ENCODE data around the gene P3R3URF.

P3R3URF gene

GRCh38 chr1:46184920-46185658 lies 8.8 kb upstream of the P3R3URF start:
- H3K9ac ChIP-seq (ENCODE audit: low read length): no peak overlapping the region
- H2AFZ ChIP-seq (ENCODE audit: low read depth, low read length, severe bottlenecking): no peak overlapping the region
- H3K4me3 ChIP-seq (ENCODE audit: insufficient read depth, low read length, poor library complexity, severe bottlenecking): no peak overlapping the region
- no peaks in the 10 kb centered on the region for H3K9me3 ChIP-seq (ENCODE audit: insufficient read depth, low read length)
- TF ChIP-seq CTCF (IDR thresholded peaks at IDR 0.05; ENCODE audit: insufficient read depth, low read length, poor library complexity, severe bottlenecking) (no peak), EZH2phosphoT487 (conservative IDR thresholded peaks at IDR 0.05; ENCODE audit: low read length) (no peak)
- H3K36me3 ChIP-seq (ENCODE audit: low read length): no peaks in the 10 kb centered on the region
- H3K27ac ChIP-seq (ENCODE audit: low read depth, low read length): no peak overlapping the region
- H3K9me2 ChIP-seq (replicated peaks; ENCODE audit: insufficient read depth, low read length): no peaks in the 10 kb centered on the region
- no peaks in the 10 kb centered on the region for H3F3A ChIP-seq (ENCODE audit: insufficient read depth)
- H3K4me2 ChIP-seq (ENCODE audit: low read depth, low read length, poor library complexity, severe bottlenecking): no peak overlapping the region
- no peaks in the 10 kb centered on the region for H4K20me1 ChIP-seq (ENCODE audit: low read depth, low read length)
- no peaks in the 10 kb centered on the region for H3K27me3 ChIP-seq (ENCODE audit: low read length)
- H3K79me2 ChIP-seq (ENCODE audit: insufficient read depth, low read length): no peaks in the 10 kb centered on the region

- Histone ChIP-seq H2AFZ (ENCODE audit: low read depth, low read length, severe bottlenecking) (no peak overlapping the region), H3F3A (ENCODE audit: insufficient read depth) (no peaks in the 10 kb centered on the region), H3K9ac (ENCODE audit: low read length) (no peak overlapping the region), H3K4me2 (ENCODE audit: low read depth, low read length, poor library complexity, severe bottlenecking) (no peak overlapping the region), H3K36me3 (ENCODE audit: low read length) (no peaks in the 10 kb centered on the region), H3K9me2 (replicated peaks; ENCODE audit: insufficient read depth, low read length) (no peaks in the 10 kb centered on the region), H3K79me2 (ENCODE audit: insufficient read depth, low read length) (no peaks in the 10 kb centered on the region), H3K9me3 (ENCODE audit: insufficient read depth, low read length) (no peaks in the 10 kb centered on the region), H3K4me3 (ENCODE audit: insufficient read depth, low read length, poor library complexity, severe bottlenecking) (no peak overlapping the region), H4K20me1 (ENCODE audit: low read depth, low read length) (no peaks in the 10 kb centered on the region), H3K27ac (ENCODE audit: low read depth, low read length) (no peak overlapping the region), H3K27me3 (ENCODE audit: low read length) (no peaks in the 10 kb centered on the region)
- TF ChIP-seq CTCF (IDR thresholded peaks at IDR 0.05; ENCODE audit: insufficient read depth, low read length, poor library complexity, severe bottlenecking) (no peak), EZH2phosphoT487 (conservative IDR thresholded peaks at IDR 0.05; ENCODE audit: low read length) (no peak)
Measured at GRCh38 chr1:46183926-46184557, 7.8 kb upstream of the P3R3URF start.

GRCh38 chr1:46183079-46183847 lies 7.0 kb upstream of the P3R3URF start:
- no peak overlapping the region for H2AFZ ChIP-seq (ENCODE audit: low read depth, low read length, severe bottlenecking)
- no peak overlapping the region for H3K4me2 ChIP-seq (ENCODE audit: low read depth, low read length, poor library complexity, severe bottlenecking)
- H3K79me2 ChIP-seq (ENCODE audit: insufficient read depth, low read length): no peaks in the 10 kb centered on the region
- no peak overlapping the region for H3K27ac ChIP-seq (ENCODE audit: low read depth, low read length)
- H3K9me2 ChIP-seq (replicated peaks; ENCODE audit: insufficient read depth, low read length): no peaks in the 10 kb centered on the region
- no peaks in the 10 kb centered on the region for H3K27me3 ChIP-seq (ENCODE audit: low read length)
- H3K9ac ChIP-seq (ENCODE audit: low read length): no peak overlapping the region
- no peak for TF ChIP-seq EZH2phosphoT487 (conservative IDR thresholded peaks at IDR 0.05; ENCODE audit: low read length)
- TF ChIP-seq CTCF (IDR thresholded peaks at IDR 0.05; ENCODE audit: insufficient read depth, low read length, poor library complexity, severe bottlenecking): no peak
- H3F3A ChIP-seq (ENCODE audit: insufficient read depth): no peaks in the 10 kb centered on the region
- no peaks in the 10 kb centered on the region for H4K20me1 ChIP-seq (ENCODE audit: low read depth, low read length)
- H3K4me3 ChIP-seq (ENCODE audit: insufficient read depth, low read length, poor library complexity, severe bottlenecking): no peak overlapping the region
- H3K9me3 ChIP-seq (ENCODE audit: insufficient read depth, low read length): no peaks in the 10 kb centered on the region
- no peaks in the 10 kb centered on the region for H3K36me3 ChIP-seq (ENCODE audit: low read length)
